CMK (cell line): ENCODE measurements around the gene LMO2.
"Not testable (repeated sequence)": the region's sequence is repeated elsewhere in the genome, so short reads cannot be mapped to it uniquely, and the experiment has no call there.

Experiments used
- DNase-seq: peaks from one replicate; pipeline ENCODE4 v3.0.0-alpha.2; 2010; ENCODE audit warnings: low read depth

The LMO2 gene

GRCh38 chr11:33861386-33861785, 30.5 kb downstream of the LMO2 start:
- DNase-seq, result no peak

GRCh38 chr11:33860926-33861325, 30.9 kb downstream of the LMO2 start:
- DNase-seq, result no peak

GRCh38 chr11:33859306-33859705, 32.6 kb downstream of the LMO2 start:
- DNase-seq, result no peak

- no peak for DNase-seq
These were observed 33.9 kb downstream of the LMO2 start for GRCh38 chr11:33857933-33858371.

GRCh38 chr11:33855500-33855899, 36.4 kb downstream of the LMO2 start:
- DNase-seq, result no peak

DNA sequence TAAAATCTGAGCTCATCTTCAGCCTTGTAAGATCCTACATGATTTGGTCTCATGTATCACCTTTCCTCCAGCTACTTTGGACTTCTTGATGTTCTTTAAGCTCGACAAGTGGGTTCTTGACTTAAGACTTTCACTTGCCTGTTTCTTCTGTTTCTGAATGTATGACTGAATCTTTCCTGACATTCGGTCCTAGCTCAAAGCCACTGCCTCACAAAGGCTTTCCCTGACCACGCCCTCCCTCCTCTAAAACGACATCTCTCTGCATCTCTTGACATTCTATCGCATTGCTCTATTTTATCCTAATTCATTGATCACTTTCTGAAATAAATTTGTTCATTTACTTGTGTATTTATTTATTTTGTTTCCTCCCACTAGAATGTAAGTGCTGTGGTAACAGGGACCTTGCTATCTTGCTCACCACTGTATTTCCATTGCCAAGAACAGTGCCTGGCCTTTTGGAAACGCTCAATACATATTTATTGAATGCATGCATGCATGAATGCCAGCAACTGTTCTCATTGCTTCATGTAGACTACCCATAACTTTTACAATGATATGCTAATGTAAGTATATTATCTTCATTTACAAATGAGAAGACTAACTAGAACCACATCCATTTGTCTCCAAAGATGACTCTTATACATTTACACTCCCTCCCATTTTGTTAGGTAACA, 43.0 kb downstream of the LMO2 start:
- DNase-seq, result no peak

- no peak for DNase-seq
These were observed 44.6 kb downstream of the LMO2 start for GRCh38 chr11:33847251-33847650.

- DNase-seq, result no peak
These were observed 47.6 kb downstream of the LMO2 start for GRCh38 chr11:33844236-33844635.

GRCh38 chr11:33843018-33843417, 48.9 kb downstream of the LMO2 start:
- no peak for DNase-seq

DNA sequence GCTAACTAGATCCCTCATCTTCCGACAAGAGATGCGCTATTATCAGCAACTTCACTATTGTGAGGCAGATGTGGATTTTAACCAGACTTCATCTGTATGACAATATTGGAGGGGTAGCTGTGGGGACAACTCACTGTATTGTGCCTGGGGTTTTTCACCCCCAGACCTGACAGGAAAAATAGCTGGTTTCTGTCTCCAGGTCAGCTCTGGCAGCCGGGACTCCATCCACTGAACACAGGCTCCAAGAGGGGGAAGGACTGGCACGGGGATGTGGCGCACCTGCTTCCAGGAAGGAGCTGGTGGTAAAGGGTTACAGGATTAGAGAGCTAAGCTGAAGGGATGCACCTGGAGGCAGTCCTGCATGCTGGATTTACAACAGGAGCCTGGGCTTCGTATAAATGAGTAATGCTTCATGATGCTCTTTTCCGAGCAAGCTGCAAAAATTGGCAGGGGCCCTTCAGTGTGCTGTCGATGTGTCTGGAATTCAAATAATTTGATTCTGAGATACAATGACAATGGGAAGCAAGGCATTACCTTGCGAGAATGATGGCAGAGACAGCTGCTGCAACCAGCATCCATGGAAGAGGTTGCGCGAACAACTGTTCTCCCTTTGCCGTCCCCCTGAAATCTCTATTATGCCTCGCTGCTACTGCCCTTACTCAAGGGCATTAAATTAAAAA, 49.5 kb downstream of the LMO2 start:
- DNase-seq, result no peak

DNA sequence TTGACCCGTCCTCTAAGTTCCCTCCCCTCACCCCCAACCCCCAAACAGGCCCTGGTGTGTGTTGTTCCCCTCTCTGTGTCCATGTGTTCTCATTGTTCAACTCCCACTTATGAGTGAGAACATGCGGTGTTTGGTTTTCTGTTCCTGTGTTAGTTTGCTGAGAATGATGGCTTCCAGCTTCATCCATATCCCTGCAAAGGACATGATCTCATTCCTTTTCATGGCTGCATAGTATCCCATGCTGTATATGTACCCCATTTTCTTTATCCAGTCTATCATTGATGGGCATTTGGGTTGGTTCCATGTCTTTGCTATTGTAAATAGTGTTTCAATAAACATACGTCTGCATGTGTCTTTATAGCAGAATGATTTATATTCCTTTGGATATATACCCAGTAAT, 53.6 kb downstream of the LMO2 start:
- DNase-seq, result not testable (repeated sequence)

DNA sequence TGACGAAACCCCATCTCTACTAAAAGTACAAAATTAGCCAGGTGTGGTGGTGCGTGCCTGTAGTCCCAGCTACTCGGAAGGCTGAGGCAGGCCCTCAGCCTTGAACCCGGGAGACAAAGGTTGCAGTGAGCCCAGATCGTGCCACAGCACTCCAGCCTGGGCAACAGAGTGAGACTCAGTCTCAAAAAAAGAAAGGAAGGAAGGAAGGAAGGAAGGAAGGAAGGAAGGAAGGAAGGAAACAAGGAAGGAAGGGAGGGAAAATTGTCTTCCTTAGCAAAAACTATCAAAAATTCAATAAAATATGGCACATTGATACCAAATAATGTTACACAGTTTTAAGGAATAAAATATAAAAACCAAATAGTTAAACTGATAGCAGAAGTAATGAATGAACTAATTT, 54.5 kb downstream of the LMO2 start:
- DNase-seq, result not testable (repeated sequence)

GRCh38 chr11:33835143-33835878, 56.6 kb downstream of the LMO2 start:
- DNase-seq, result no peak

DNA sequence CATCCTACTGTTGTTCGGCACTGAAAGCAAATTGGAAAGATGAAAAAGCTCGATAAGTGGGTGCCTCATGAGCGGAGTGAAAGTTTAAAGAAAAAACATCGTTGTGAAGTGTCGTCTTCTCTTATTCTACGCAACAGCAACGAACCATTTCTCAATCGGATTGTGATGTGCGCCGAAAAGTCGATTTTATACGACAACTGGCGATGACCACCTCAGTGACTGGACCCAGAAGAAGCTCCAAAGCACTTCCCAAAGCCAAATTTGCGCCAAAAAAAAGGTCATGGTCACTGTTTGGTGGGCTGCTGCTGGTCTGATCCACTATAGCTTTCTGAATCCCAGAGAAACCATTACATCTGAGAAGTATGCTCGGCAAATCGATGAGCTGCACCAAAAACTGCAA, 59.2 kb downstream of the LMO2 start:
- no peak for DNase-seq

DNA sequence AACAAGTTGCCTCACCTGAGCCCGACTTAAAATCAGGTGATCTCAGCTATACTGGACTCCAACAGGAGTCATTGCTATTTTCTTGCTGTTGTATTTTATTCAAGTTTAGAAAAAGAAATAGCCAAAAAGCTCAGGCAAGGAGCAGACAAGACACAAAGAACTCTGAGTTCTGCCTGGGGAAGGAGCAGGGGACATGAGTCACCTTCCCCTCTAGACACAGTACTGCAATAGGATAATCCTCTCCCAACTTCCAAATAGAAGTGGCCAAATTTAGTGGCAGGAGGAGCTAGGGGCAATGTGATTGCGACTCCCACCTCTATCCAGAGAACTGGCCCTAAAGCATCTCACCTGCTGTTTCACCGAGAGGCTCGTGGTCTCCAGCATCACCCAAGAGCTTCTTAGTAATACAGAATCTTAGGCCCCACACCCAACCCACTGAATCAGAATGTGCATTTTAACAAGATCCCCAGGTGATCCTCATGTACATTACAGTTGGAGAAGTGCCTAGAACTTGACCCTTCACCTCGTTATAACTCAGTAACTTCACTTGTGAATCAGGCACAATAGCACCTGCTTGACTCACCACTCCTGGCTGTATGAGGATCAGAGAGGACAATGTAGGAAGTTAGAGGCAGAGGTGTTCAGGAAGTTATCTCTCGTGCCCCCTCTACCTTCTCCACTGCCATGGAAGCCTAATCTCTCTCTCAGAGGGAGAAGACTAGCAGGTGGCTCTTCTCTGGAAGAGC, 60.8 kb downstream of the LMO2 start:
- no peak for DNase-seq

GRCh38 chr11:33829430-33830141, 62.3 kb downstream of the LMO2 start:
- DNase-seq, result no peak

DNA sequence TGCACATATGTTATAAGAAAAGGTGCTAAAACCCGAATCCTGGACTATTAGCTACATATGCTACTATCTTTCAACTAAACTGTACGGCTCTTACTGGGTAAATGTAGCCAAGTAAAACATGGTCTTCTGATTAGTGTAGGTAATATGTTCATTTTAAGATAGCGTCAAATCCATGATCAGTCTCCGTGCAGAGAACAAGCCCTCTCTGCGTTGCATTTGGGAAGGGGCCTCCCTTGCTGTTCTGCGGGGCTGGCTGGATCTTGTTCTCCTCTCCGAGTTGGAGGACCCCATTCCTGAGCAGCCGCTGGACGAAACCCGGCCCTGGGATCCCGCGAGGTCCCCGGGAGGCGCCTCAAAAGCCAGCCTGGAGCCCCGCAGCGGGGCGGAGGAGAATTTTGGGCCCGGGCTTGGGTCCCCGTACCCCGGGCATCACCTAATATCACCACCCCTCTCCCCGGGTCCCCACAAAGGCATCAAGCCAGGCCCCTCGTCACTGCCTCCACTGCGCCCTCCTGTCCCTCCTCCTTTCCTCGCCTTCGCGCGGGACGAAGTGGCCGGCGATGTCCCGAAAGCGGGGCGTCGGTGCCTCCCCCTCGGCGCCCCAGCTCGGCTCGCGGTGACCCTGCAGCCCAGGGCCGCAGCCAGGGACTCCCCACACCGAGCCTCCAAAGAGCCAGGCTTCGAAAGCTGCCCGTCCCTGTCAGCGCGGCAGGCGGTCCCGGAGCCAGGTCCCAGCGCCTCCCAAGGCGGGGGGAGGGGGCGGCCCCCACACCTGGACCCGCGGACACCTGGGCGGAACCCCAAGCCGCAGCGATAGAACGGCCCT, 63.1 kb downstream of the LMO2 start:
- DNase-seq, result no peak

DNA sequence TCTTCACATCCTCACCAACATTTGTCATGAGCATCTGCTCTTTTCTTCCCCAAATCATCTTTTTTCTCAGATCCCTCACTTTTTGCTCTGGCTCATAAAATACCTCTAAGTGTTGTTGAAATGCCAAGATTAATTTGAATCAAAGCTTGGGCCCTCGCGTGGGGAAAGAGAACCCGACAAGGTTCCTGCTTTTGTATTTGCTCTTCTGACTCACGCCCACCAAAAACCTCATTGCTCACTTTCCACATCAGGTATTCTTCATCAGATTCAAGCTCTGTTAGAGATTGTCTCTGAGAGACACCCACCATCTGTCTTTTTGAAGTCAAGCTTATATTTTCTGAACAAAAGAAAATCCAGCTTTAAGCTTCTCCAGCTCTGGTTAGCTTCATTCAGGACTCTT, 64.7 kb downstream of the LMO2 start:
- no peak for DNase-seq

DNA sequence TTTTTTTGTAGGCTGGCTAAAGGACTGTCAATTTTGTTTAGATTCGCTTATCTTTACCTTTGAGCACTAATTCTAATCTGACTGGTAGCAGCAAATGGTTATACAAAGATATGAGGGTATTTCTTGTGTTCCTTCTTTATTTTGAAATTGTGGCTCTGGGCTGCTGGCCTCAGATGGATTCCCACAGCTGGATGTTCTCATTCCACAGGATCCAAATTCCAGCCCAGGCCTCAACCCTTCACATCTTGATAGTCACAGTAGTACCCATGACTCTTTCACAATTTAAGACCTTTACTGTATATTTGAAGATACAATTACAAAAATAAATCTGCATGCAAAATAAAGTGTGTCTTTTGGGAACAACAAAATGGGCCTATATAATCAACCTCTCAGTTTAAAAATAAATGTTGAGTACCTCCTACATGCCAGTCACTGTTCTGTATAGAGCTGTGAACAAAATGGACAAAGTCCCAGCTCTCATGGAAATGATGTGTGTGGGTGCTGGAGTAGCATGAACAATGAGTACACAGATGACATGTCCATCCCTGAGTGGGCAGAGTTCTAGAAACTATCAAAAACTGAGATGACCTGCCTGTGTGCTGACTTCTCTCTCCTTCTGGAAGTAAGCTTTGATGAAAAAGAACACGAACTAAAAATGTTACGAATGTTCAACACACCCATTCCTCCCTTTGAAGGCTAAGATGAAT, 65.9 kb downstream of the LMO2 start:
- no peak for DNase-seq

DNA sequence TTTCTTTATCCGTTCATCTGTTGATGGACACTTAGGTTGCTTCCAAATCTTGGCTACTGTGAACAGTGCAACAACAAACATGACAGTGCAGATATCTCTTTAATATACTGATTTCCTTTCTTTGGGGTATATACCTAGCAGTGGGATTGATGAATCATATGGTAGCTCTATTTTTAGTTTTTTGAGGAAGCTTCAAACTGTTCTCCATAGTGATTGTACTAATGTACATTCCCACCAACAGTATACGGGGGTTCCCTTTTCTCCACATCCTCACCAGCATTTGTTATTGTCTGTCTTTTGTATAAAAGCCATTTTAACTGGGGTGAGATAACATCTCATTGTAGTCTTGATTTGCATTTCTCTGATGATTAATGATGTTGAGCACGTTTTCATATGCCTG, 68.9 kb downstream of the LMO2 start:
- not testable (repeated sequence) for DNase-seq
